ENCODE data around the gene RAB6B. TPM values are rescaled to one million over a fixed set of nuclear protein-coding genes. Genes with fewer than 3 reads are reported as not detected.

RAB6B gene
- total RNA-seq, 1 donor, result 0.36 TPM

GRCh38 chr3:133887803-133888703 lies 7.6 kb downstream of the RAB6B start:
- no peak overlapping the region for H3K4me3 ChIP-seq (ENCODE audit: low read depth, low read length)
- no peak for TF ChIP-seq CTCF (IDR thresholded peaks at IDR 0.05; ENCODE audit: insufficient read depth, low read length)
- DNase-seq (ENCODE audit: low read depth), result no peak

- TF ChIP-seq CTCF (IDR thresholded peaks at IDR 0.05; ENCODE audit: insufficient read depth, low read length), result no peak
Observed at GRCh38 chr3:133887074-133887802, 8.4 kb downstream of the RAB6B start.

GRCh38 chr3:133886031-133886722 lies 9.5 kb downstream of the RAB6B start:
- TF ChIP-seq CTCF (IDR thresholded peaks at IDR 0.05; ENCODE audit: insufficient read depth, low read length), result no peak
- no peak for DNase-seq (ENCODE audit: low read depth)
- H3K4me3 ChIP-seq (ENCODE audit: low read depth, low read length), result no peak overlapping the region

More at GRCh38 chr3:133887074-133887802, 8.4 kb downstream of the RAB6B start:
- H3K4me3 ChIP-seq (ENCODE audit: low read depth, low read length), result no peak overlapping the region
- DNase-seq (ENCODE audit: low read depth), result no peak

- no peak for DNase-seq (ENCODE audit: low read depth)
- H3K4me3 ChIP-seq (ENCODE audit: low read depth, low read length), result no peak overlapping the region
- TF ChIP-seq CTCF (IDR thresholded peaks at IDR 0.05; ENCODE audit: insufficient read depth, low read length), result no peak
Observed at GRCh38 chr3:133884887-133885711, 10.6 kb downstream of the RAB6B start.

- H3K4me3 ChIP-seq (ENCODE audit: low read depth, low read length), result no peak overlapping the region
- no peak for DNase-seq (ENCODE audit: low read depth)
- no peak for TF ChIP-seq CTCF (IDR thresholded peaks at IDR 0.05; ENCODE audit: insufficient read depth, low read length)
Observed at GRCh38 chr3:133884054-133884886, 11.4 kb downstream of the RAB6B start.
